GM12878 (cell line): ENCODE data around the gene HSFX3.
"Not testable (repeated sequence)": the region's sequence is repeated elsewhere in the genome, so short reads cannot be mapped to it uniquely, and the experiment has no call there.

ENCODE experiments used
- ASH2L ChIP-seq: fragments of 300-600, 200-600 bp; sonication (generic); IDR thresholded peaks from 2 replicates; pipeline ENCODE4 v1.6.1; 2017; ENCODE audit warnings: low read depth, mild to moderate bottlenecking, borderline replicate concordance
- BCL11A ChIP-seq: IDR thresholded peaks from 2 replicates; pipeline ENCODE4 v1.6.1; 2011; ENCODE audit warnings: low read depth, low read length
- ETV6 ChIP-seq, 2 experiments: fragments of 450-650 bp in 1 of 2; IDR thresholded peaks in 1 of 2; conservative IDR thresholded peaks in 1 of 2; 2 replicates each; pipeline ENCODE4 v1.6.1; 2014; ENCODE audit warnings: antibody characterized with exemption in 1 of 2, borderline replicate concordance in 1 of 2, low read depth in 1 of 2, mild to moderate bottlenecking in 1 of 2, moderate library complexity in 1 of 2
- MYC ChIP-seq: IDR thresholded peaks from 2 replicates; pipeline ENCODE4 v1.6.1; 2011; ENCODE audit warnings: mild to moderate bottlenecking, low read length, moderate library complexity, inconsistent platforms; ENCODE audit not compliant: insufficient read depth, insufficient replicate concordance, insufficient read length, severe bottlenecking
- RAD21 ChIP-seq: IDR thresholded peaks from 2 replicates; pipeline ENCODE4 v1.6.1; 2011; ENCODE audit warnings: mild to moderate bottlenecking, low read depth, low read length, moderate library complexity; ENCODE audit not compliant: insufficient read depth
- RBBP5 ChIP-seq: fragments of 200-600 bp; sonication (generic); conservative IDR thresholded peaks from 2 replicates; pipeline ENCODE4 v1.6.1; 2016
- TBL1XR1 ChIP-seq: IDR thresholded peaks from 2 replicates; pipeline ENCODE4 v1.6.1; 2012; ENCODE audit warnings: low read depth, low read length, improper control_type of control experiment
- TF ChIP-seq, protein P1 (sequence below), 3 experiments: IDR thresholded peaks in 2 of 3; conservative IDR thresholded peaks in 1 of 3; 2 replicates each; pipeline ENCODE4 v1.5.1; 2011; ENCODE audit warnings: low read depth in 3 of 3, low read length in 3 of 3, mild to moderate bottlenecking in 3 of 3, control low read depth in 2 of 3, moderate library complexity in 2 of 3, inconsistent platforms in 1 of 3, mixed read lengths in 1 of 3; ENCODE audit not compliant: control insufficient read depth in 2 of 3, insufficient read depth in 1 of 3; ENCODE audit errors: extremely low read depth in 1 of 3

DNA sequence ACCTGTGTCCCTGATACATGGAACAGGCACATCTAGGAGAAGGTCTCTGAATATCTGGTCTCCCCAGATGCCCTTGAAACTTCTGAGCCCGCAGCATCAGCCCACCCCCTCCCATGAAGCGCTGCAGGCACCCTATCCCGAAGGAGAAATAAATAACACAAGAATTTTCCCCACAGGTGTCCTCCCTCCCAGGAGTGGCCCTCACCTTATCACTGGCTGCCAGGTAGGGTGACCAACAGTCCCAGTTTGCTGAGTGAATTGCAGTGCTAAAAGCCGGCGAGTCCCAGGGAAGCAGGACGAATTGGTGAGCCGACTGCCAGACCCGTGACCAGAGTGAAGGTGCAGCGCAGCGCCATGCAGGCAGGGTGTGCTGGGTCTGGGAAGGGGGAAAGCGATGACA is 15.7 kb downstream of the HSFX3 start:
- TF ChIP-seq MYC; ETV6 (conservative IDR thresholded peaks at IDR 0.05 in 1 of 2, IDR thresholded peaks at IDR 0.05 in 1 of 2; ENCODE audit: borderline replicate concordance in 1 of 2, low read depth in 1 of 2); TBL1XR1; RAD21; BCL11A; ASH2L; RBBP5: not testable (repeated sequence)
- TF ChIP-seq, protein P1, sequence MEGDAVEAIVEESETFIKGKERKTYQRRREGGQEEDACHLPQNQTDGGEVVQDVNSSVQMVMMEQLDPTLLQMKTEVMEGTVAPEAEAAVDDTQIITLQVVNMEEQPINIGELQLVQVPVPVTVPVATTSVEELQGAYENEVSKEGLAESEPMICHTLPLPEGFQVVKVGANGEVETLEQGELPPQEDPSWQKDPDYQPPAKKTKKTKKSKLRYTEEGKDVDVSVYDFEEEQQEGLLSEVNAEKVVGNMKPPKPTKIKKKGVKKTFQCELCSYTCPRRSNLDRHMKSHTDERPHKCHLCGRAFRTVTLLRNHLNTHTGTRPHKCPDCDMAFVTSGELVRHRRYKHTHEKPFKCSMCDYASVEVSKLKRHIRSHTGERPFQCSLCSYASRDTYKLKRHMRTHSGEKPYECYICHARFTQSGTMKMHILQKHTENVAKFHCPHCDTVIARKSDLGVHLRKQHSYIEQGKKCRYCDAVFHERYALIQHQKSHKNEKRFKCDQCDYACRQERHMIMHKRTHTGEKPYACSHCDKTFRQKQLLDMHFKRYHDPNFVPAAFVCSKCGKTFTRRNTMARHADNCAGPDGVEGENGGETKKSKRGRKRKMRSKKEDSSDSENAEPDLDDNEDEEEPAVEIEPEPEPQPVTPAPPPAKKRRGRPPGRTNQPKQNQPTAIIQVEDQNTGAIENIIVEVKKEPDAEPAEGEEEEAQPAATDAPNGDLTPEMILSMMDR (IDR thresholded peaks at IDR 0.05 in 2 of 3, conservative IDR thresholded peaks at IDR 0.05 in 1 of 3; ENCODE audit: control insufficient read depth in 2 of 3, extremely low read depth in 1 of 3, insufficient read depth in 1 of 3, low read depth in 3 of 3, low read length in 3 of 3) = not testable (repeated sequence)
